Middle frontal gyrus (tissue), 1 donor: ENCODE results near the gene MYO15B.

ENCODE experiments used
- DNase-seq: peaks from one replicate; pipeline ENCODE4 v3.0.0-alpha.2; 2015; ENCODE audit warnings: low spot score; ENCODE audit errors: extremely low spot score

MYO15B gene

DNA sequence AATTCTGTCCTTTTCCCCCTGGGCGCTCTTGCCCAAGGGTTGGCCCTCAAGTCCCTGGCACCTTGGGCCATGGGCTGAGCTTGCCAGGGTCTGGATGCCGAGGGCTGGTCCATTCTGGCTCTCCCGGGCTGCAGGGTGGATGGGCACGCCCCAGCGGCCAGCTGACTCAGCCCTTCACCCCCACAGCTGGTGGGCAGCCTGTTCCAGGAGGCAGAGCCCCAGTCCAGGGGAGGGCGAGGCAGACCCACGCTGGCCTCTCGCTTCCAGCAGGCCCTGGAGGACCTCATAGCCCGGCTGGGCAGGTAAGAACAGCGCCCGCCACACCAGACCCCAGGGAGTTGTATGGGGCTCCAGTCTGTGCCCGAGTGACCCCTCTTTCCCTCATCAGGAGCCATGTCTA lies 15.0 kb downstream of the MYO15B start:
- DNase-seq = no peak

GRCh38 chr17:75603123-75603522 lies 15.5 kb downstream of the MYO15B start:
- no peak for DNase-seq

GRCh38 chr17:75604034-75604695 lies 16.6 kb downstream of the MYO15B start:
- DNase-seq = no peak

DNA sequence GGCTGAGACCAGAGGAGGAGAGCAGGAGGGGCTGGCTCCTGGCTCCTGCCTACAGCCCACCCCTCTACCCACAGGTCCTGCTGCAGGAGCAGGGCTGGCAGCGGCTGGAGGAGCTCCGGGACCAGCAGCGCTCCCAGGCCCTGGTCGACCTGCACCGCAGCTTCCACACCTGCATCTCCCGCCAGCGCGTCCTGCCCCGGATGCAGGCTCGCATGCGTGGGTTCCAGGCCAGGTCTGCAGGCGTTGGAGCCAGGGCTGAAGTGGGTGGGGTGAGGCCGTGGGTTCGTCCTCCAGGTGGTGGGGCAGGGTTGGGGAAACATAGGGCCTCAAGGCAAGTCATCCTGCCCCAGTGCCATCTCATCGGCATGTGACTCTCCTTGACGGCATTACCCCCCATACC lies 18.2 kb downstream of the MYO15B start:
- no peak for DNase-seq

DNA sequence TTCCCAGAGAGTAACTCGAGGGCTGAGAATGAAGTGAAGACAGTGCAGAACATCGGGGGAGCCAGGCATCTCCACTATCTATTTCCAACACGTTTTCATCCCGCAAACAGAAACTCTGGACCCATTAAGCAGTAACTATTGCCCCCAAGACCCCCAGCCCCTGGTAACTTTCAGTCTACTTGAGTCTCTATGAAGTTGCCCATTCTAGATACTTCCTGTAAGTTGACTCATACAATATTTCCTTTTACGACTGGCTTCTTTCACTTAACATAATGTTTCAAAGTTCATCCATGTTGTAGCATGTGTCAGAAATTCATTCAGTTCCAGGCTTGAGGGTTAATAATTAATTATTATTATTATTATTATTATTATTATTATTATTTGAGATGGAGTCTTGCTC lies 19.5 kb downstream of the MYO15B start:
- no peak for DNase-seq

DNA sequence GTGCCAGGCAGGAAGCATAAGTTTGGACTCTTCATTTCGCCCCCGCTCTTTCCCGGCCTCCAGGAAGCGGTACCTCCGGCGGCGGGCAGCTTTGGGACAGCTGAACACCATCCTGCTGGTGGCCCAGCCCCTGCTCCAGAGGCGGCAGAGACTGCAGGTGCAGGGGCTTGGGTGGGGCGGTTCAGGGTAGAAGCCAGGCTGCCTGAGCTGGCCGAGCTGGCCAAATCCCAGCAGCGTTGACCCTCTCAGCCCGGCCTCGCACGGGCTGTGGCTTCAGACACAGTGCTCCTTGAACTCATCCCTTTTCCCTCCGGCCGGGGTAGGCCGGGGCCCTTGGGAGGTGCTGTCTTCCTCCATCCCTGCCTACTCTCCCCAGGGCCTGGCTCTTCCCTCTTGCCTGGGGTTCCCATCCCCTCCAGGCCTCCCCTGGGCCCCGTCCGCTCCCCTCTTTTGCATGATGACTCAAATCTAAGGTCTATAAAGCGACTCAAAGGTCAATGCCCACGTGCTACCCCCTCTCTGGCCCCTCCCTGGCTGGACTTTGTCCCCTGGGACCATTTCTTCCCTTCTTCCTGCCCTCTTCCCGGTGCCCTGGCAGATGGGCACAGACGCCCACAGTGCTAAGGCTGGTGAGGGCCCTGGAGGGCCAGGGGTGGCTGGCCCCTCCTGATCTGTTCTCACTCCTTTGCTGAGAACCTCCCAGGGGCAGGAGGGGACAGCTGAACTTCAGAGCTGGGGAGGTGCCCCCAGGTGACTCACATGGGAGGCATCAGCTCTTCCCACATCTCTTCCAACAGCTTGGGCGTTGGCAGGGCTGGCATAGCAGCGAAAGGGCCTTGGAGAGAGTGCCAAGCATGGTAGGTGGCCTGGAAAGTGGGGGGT lies 22.7 kb downstream of the MYO15B start:
- peak; percentile 9 for DNase-seq

DNA sequence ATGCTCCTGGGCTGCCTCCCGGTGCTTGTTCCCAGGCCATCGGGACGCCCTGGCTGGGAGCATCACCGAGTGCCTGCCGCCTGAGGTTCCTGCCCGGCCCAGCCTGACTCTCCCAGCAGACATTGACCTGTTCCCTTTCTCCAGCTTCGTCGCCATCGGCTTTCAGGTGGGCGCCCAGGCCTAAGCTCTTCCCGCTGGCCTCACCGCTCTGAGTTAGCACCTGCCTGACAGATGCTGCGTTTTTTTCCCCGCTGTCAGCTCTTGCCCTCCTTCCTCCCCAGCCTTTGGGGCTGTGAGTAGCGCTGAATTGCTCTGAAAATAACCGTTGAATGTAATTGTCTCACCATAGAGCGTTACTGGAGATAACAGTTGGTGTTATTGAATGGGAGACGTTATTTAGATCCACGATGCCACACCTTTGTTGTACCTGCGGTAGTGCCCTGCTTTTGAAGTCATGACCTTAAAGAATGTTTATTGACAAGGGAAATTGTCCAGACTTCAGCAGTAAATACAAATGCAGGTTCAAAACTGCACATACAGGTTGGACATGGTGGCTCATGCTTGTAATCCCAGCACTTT lies 24.3 kb downstream of the MYO15B start:
- DNase-seq = no peak

- no peak for DNase-seq
Measured at GRCh38 chr17:75612906-75613626, 25.5 kb downstream of the MYO15B start.

GRCh38 chr17:75614006-75614405 lies 26.4 kb downstream of the MYO15B start:
- DNase-seq = no peak

GRCh38 chr17:75614556-75615270 lies 27.1 kb downstream of the MYO15B start:
- no peak for DNase-seq

DNA sequence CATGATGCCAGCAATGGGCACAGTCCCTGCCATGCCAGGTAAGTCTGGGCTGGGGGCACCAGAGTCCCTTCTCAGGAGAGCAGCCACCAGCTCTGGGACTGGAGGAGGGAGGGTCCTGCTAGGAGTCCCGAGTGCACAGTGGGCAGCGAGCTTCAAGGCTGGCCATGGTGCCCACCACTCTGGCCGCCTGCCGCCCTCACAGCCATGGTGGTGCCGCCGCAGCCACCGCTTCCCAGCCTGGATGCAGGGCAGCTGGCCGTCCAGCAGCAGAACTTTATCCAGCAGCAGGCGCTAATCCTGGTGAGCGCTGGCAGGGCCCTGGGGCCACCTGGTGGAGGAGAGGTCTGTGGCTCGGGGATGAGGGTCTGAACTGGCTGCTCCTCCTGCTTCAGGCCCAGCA lies 27.7 kb downstream of the MYO15B start:
- no peak for DNase-seq

DNA sequence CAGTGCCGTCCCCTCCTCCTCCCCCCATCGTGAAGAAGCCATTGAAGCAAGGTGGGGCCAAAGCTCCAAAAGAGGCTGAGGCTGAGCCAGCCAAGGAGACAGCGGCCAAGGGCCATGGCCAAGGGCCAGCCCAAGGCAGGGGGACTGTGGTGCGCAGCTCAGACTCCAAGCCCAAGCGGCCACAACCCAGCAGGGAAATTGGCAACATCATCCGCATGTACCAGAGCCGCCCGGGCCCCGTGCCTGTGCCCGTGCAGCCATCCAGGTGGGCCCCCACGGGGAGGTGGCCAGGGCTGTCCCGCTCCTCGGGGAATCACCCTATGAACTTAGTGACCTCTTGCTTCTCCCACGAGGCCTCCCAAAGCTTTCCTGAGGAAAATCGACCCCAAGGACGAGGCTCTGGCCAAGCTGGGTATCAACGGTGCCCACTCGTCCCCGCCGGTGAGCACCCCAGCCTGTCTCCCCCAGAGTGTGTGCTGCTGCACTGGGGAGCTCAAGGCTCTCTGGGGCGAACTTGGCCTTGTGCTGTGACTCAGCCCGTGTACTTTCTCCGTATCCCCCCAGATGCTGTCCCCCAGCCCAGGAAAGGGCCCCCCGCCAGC lies 29.0 kb downstream of the MYO15B start:
- no peak for DNase-seq

GRCh38 chr17:75617218-75617617 lies 29.6 kb downstream of the MYO15B start:
- DNase-seq = no peak

- DNase-seq = no peak
Measured at GRCh38 chr17:75617675-75618074, 30.1 kb downstream of the MYO15B start.

DNA sequence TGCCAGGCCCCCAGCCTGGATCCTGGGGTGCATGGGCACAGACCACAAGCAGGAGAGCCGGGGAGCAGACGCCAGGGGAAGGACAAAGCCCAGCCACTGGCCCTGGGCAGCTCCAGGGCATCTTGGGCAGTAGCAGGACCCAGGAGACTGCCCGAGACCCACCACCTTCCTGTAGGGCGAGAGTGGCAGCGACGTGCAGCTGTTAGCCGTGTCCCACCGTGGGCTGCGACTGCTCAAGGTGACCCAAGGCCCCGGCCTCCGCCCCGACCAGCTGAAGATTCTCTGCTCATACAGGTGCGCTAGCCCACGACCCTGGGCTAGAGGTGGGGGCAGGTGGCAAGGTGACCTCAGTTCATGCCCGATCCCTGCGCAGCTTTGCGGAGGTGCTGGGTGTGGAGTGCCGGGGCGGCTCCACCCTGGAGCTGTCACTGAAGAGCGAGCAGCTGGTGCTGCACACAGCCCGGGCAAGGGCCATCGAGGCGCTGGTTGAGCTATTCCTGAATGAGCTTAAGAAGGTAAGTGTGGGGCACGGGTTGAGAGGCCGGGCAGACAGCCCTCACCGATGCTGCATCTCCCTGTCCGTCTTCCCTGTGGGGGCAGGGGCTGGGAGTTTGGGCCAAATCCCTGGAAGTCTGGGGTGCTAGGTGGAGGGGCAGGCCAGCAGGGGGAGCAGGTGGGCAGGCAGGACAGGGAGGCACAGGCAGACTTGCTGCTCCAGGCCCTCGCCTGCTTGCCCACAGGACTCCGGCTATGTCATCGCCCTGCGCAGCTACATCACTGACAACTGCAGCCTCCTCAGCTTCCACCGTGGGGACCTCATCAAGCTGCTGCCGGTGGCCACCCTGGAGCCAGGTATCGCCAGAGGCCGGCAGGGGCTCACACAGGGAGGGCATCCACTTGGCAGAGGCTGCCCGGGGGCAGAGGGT lies 32.2 kb downstream of the MYO15B start:
- no peak for DNase-seq

DNA sequence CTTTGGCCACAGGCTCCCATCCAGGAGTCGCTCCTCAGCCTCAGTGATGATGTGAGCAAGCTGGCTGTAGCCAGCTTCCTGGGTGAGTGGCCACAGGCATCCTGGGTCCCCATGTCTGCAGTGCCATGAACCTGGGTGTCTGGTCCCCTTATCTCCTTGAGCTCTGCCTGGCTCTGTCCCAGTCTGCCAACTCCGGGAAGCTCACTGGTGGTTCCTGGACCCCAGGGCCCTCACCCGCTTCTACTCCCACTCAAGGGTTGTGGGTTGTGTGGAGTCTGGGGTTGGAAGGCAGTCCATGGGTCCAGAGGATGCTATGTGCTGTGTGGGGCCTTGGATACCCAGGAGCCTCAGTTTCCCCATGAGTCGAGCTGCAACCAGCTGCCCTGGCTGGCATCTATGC lies 33.9 kb downstream of the MYO15B start:
- no peak for DNase-seq

DNA sequence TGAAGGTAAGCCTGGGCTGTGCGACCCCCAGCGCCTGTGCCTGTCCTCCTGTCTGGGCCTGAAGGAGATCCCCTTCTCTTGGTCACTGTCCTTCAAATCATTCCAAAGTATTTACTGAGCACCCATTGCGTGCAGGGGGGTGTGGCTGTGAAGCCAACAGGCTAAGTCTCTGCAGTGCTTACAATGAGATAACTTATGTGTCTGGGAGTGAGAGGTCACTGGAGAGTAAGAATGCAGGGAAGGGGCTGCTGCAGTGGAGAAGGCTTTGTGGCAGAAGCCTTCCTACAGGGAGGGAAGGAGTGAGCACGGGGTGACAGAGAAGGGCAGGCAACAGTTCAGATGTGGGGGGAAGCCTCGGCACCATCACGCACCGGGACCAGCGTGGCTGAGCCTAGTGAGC lies 34.5 kb downstream of the MYO15B start:
- no peak for DNase-seq

DNA sequence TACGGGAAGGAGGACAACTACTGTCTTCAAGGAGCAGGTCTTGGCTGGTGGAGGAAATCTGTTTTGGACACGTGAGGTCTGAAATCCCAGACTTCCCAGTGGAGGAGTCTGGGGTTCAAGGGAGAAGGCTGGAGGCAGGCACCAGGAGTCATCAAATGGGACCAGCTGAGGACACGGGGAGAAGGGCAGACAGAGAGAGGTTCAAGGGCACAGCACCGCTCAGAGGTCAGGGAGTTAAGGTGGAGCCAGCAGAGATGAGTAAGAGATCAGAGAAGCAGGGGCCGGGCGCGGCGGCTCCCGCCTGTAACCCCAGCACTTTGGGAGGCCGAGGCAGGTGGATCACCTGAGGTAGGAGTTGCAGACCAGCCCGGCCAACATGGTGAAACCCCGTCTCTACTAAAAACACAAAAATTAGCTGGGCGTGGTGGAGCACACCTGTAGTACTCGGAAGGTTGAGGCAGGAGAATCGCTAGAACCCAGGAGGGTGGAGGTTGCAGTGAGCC lies 35.2 kb downstream of the MYO15B start:
- no peak for DNase-seq

- no peak for DNase-seq
Measured at GRCh38 chr17:75623386-75623785, 35.8 kb downstream of the MYO15B start.
